Measurements from ENCODE around the gene CYP4F12. TPM values are rescaled to one million over a fixed set of nuclear protein-coding genes. Genes with fewer than 3 reads are reported as not detected.

Gene CYP4F12
- total RNA-seq, 1 experiment from 2014 or later, result not detected

DNA sequence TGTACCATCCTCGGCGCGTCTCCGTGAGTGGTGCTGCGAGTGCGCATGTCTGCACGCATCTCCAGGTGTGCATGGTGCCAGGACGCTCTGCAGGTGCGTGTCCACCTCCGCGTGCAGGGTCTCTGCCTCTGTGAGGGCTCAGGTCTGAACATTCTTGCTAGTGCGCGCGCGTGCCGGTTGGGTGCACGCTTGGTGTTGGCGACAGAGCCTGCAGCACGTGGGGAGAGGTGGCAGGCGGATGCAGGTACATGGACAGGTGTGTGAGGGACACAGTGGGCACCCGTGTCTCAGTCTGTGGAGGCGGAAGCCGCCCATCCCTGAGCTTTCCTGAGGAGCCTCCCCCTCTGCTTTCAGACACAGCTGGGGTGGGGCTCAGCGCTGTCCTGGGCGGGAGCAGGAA is 50.1 kb downstream of the CYP4F12 start:
- Histone ChIP-seq H3K79me1 (ENCODE audit: insufficient read depth, low read depth, low read length, poor library complexity, severe bottlenecking) (no peaks in the 10 kb centered on the region), H2BK5ac (ENCODE audit: insufficient read length, low read length) (no peak overlapping the region), H3K18ac (ENCODE audit: insufficient read length, low read depth, low read length) (no peak overlapping the region), H2BK20ac (ENCODE audit: low read depth, low read length, poor library complexity, severe bottlenecking) (no peak overlapping the region), H3K9ac (ENCODE audit: extremely low read depth, insufficient read length, low read length) (no peak overlapping the region), H2BK12ac (ENCODE audit: insufficient read length, low read depth, low read length) (no peak overlapping the region), H3K4ac (ENCODE audit: low read depth, low read length) (no peak overlapping the region), H4K5ac (ENCODE audit: insufficient read length, low read depth, low read length) (no peak overlapping the region), H2AFZ (ENCODE audit: low read length) (no peak overlapping the region), H3K14ac (ENCODE audit: insufficient read depth, low read length) (no peak overlapping the region), H2BK120ac (ENCODE audit: low read depth, low read length, poor library complexity, severe bottlenecking) (no peak overlapping the region), H3K9me3 (ENCODE audit: control insufficient read depth, low read depth, low read length) (peaks cover 87% of the 10 kb centered on the region), H2AK5ac (ENCODE audit: insufficient read length, low read length) (no peak overlapping the region), H3K79me2 (ENCODE audit: insufficient read depth, low read length) (no peaks in the 10 kb centered on the region), H4K20me1 (ENCODE audit: control insufficient read depth, insufficient read depth, insufficient read length) (no peaks in the 10 kb centered on the region), H3K4me1 (ENCODE audit: insufficient read depth, low read length) (no peaks in the 10 kb centered on the region), H2BK15ac (ENCODE audit: low read depth, low read length) (no peak overlapping the region), H3K56ac (ENCODE audit: insufficient read length, low read depth, low read length) (no peak overlapping the region), H3K23me2 (ENCODE audit: insufficient read length, low read depth, low read length, poor library complexity, severe bottlenecking) (no peaks in the 10 kb centered on the region), H4K91ac (ENCODE audit: insufficient read length, low read depth, low read length) (no peak overlapping the region), H3T11ph (ENCODE audit: low read length) (no peak overlapping the region), H3K27ac (ENCODE audit: insufficient read length, low read depth, low read length) (no peak overlapping the region), H4K8ac (replicated peaks; ENCODE audit: insufficient read length, low read depth, low read length) (no peak overlapping the region), H3K27me3 (ENCODE audit: insufficient read depth, low read length) (no peaks in the 10 kb centered on the region), H3K4me2 (ENCODE audit: insufficient read depth, insufficient read length, low read length) (no peak overlapping the region), H3K23ac (ENCODE audit: insufficient read length, low read depth, low read length) (no peak overlapping the region)
- Mint-ChIP-seq H3K9me3 (peaks cover 89 to 99% of the 10 kb centered on the region in 2 experiments), H3K4me3 (no peak overlapping the region), H3K27ac (no peak overlapping the region), H3K4me1 (no peaks in the 10 kb centered on the region), H3K36me3 (ENCODE audit: insufficient read depth in 1 of 3, low read depth in 3 of 3) (peaks cover 3 to 29% (median 13%) of the 10 kb centered on the region in 3 experiments; a peak in 5 of 7 replicates), H3K27me3 (ENCODE audit: low read depth) (no peaks in the 10 kb centered on the region; the same call in none of the 2 replicates)
- DNase-seq, result no peak
- WGBS (ENCODE audit: extremely low coverage, insufficient read length, low lambda C conversion rate), result no CpG with 5 or more reads among the region's 25 CpGs
- TF ChIP-seq, protein P1, sequence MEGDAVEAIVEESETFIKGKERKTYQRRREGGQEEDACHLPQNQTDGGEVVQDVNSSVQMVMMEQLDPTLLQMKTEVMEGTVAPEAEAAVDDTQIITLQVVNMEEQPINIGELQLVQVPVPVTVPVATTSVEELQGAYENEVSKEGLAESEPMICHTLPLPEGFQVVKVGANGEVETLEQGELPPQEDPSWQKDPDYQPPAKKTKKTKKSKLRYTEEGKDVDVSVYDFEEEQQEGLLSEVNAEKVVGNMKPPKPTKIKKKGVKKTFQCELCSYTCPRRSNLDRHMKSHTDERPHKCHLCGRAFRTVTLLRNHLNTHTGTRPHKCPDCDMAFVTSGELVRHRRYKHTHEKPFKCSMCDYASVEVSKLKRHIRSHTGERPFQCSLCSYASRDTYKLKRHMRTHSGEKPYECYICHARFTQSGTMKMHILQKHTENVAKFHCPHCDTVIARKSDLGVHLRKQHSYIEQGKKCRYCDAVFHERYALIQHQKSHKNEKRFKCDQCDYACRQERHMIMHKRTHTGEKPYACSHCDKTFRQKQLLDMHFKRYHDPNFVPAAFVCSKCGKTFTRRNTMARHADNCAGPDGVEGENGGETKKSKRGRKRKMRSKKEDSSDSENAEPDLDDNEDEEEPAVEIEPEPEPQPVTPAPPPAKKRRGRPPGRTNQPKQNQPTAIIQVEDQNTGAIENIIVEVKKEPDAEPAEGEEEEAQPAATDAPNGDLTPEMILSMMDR (conservative IDR thresholded peaks at IDR 0.05), result no peak

All from H9 (cell line).